Ovary (tissue), 3 donors: ENCODE results near the gene LMF1.

Source experiments
- EP300 ChIP-seq: sonication (generic); formaldehyde crosslinking; IDR thresholded peaks from one replicate; pipeline ENCODE4 v1.6.1; 2017; ENCODE audit warnings: antibody characterized with exemption
- POLR2A ChIP-seq: fragments of 450-650 bp; IDR thresholded peaks from one replicate; pipeline ENCODE4 v1.6.1; 2017; ENCODE audit warnings: antibody characterized with exemption, mild to moderate bottlenecking, moderate library complexity
- TF ChIP-seq, protein P1 (sequence below), 3 donors: fragments of 450-650 bp in 2 of 3; fragments of 200-600 bp in 1 of 3; IDR thresholded peaks; one replicate each; pipeline versions ENCODE4 v1.5.1 to v1.8.0; 2016 to 2022; ENCODE audit warnings: antibody characterized with exemption in 3 of 3, mild to moderate bottlenecking in 1 of 3
- donor health status: DM: no; HTN: no; CAD: no.

DNA sequence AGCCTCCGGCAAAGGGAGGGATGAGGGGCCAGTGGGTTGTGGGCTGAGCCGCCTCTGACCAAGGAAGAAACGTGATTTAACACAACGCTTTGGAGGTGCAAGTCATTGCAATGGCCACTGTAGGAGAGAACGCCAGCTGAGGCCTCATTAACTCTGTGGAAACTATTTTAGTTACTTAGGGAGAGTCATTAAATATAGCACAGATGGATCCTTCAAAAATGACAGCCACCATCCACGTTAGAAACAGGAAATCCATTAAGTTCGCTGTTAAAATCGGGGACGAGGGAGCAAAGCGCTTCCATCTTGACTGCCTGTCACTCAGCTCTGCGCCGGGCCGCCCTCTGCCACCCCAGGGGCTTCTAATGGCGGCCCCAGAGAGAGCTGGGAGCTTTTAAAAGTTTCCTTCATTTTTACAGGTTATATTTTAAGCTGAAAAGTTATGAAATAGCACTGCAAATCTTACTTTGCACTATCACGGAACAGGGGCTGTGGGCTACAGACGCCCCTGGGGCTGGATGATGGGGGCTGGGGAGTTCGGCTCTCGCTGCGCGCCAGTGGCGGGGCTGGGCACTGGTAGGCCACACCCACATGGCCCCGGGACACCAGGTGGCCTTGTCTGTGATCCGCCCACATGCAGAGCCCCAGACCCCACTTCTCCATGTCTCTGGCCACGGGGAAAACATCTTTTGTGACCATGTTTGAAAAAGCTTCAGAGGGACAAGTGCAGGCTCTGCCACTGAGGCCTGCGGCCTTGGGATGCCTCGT lies 54.6 kb downstream of the LMF1 start:
- no peak for TF ChIP-seq POLR2A
- TF ChIP-seq, protein P1, sequence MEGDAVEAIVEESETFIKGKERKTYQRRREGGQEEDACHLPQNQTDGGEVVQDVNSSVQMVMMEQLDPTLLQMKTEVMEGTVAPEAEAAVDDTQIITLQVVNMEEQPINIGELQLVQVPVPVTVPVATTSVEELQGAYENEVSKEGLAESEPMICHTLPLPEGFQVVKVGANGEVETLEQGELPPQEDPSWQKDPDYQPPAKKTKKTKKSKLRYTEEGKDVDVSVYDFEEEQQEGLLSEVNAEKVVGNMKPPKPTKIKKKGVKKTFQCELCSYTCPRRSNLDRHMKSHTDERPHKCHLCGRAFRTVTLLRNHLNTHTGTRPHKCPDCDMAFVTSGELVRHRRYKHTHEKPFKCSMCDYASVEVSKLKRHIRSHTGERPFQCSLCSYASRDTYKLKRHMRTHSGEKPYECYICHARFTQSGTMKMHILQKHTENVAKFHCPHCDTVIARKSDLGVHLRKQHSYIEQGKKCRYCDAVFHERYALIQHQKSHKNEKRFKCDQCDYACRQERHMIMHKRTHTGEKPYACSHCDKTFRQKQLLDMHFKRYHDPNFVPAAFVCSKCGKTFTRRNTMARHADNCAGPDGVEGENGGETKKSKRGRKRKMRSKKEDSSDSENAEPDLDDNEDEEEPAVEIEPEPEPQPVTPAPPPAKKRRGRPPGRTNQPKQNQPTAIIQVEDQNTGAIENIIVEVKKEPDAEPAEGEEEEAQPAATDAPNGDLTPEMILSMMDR (IDR thresholded peaks at IDR 0.05) = no peak
- TF ChIP-seq EP300 = no peak
